PC-3 (cell line): ENCODE data around the gene VANGL2.

Experiments
- CTCF ChIP-seq: fragments of 300-600 bp; sonication (generic); conservative IDR thresholded peaks from 2 replicates; pipeline ENCODE4 v1.5.1; 2017; ENCODE audit warnings: antibody characterized with exemption, low read depth, mild to moderate bottlenecking, low read length
- EZH2 ChIP-seq: fragments of 300-600 bp; sonication (generic); IDR thresholded peaks from one replicate; pipeline ENCODE4 v1.6.1; 2017; ENCODE audit warnings: antibody characterized with exemption, mild to moderate bottlenecking, low read length; ENCODE audit not compliant: unreplicated experiment

DNA sequence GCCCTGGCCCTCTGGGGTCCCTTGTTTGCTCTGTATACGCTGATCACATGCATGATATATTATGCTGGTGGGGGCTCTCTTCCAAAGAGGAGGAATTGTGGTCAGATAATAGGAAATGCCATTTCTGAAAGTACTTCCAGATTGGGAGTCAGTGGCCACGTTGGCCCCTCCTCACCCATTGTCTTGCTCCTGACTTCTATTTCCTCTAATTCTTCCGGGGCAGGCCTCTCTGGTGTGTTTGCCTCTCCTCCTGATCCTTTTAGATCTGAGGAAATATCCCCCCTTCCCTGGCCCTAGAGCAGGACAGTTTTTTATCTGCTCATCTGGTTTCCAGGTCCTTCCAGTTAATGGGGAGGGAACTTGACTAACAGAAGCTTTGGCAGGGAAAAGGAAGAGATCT lies 2.9 kb downstream of the VANGL2 start:
- TF ChIP-seq CTCF: no peak
- TF ChIP-seq EZH2: no peak
